PC-9 (cell line): Measurements from ENCODE around the gene LRRC8D. TPM values are rescaled to one million over a fixed set of nuclear protein-coding genes. Genes with fewer than 3 reads are reported as not detected.

Experiments used
- BruUV-seq: library from RNA; stranded (reverse); fragments of 400-500 nt; replicated peaks from 2 replicates; lab custom pipeline; 2021; lab: Mats Ljungman, UMichigan
- CTCF ChIA-PET: fragments of 300-600 bp; sonication (Branson Sonifier 250); formaldehyde crosslinking; loops from one replicate; lab custom pipeline; 2022; ENCODE audit warnings: antibody characterized with exemption; lab: Charles Lee
- POLR2A ChIA-PET: fragments of 300-600 bp; sonication (Branson Sonifier 250); formaldehyde crosslinking; loops from one replicate; lab custom pipeline; 2022; ENCODE audit warnings: antibody characterized with exemption; ENCODE audit not compliant: unreplicated experiment; lab: Charles Lee
- DNase-seq, 2 experiments: peaks; one replicate each; pipeline versions ENCODE4 v3.0.0 to v3.0.0-alpha.2; 2015 to 2022; ENCODE audit warnings: mixed read lengths in 1 of 2
- H2AFZ ChIP-seq: fragments of 200-600 bp; sonication (generic); 2 replicates; pipeline ENCODE4 v1.8.1; 2017; ENCODE audit warnings: antibody characterized with exemption
- H3F3A ChIP-seq: fragments of 200-600 bp; sonication (generic); 2 replicates; pipeline ENCODE4 v1.8.1; 2017; ENCODE audit warnings: antibody characterized with exemption, mild to moderate bottlenecking, low read depth; ENCODE audit not compliant: insufficient read depth
- H3K27ac ChIP-seq: fragments of 200-600 bp; sonication (generic); 2 replicates; pipeline ENCODE4 v1.6.1; 2016; ENCODE audit warnings: mixed run types
- H3K27me3 ChIP-seq: fragments of 200-600 bp; sonication (generic); 2 replicates; pipeline ENCODE4 v1.6.1; 2016; ENCODE audit warnings: low read depth, mixed run types; ENCODE audit not compliant: insufficient read depth
- H3K36me3 ChIP-seq: fragments of 200-600 bp; sonication (generic); 2 replicates; pipeline ENCODE4 v1.6.1; 2016; ENCODE audit warnings: low read depth, mixed run types
- H3K4me1 ChIP-seq: fragments of 200-600 bp; sonication (generic); replicated peaks from 2 replicates; pipeline ENCODE4 v1.6.1; 2016; ENCODE audit warnings: mixed run types; ENCODE audit not compliant: insufficient read depth
- H3K4me2 ChIP-seq: fragments of 200-600 bp; sonication (generic); 2 replicates; pipeline ENCODE4 v1.6.1; 2017; ENCODE audit warnings: mixed run types
- H3K4me3 ChIP-seq: fragments of 200-600 bp; sonication (generic); 2 replicates; pipeline ENCODE4 v1.6.1; 2016; ENCODE audit warnings: mixed run types
- H3K79me2 ChIP-seq: fragments of 200-600 bp; sonication (generic); 2 replicates; pipeline ENCODE4 v1.6.1; 2017; ENCODE audit warnings: low read depth, mixed run types
- H3K9me2 ChIP-seq: fragments of 200-600 bp; sonication (generic); 2 replicates; pipeline ENCODE4 v1.8.1; 2017; ENCODE audit warnings: mild to moderate bottlenecking; ENCODE audit not compliant: insufficient read depth
- H3K9me3 ChIP-seq: fragments of 200-600 bp; sonication (generic); 2 replicates; pipeline ENCODE4 v1.8.1; 2016; ENCODE audit warnings: low read depth; ENCODE audit not compliant: insufficient read depth
- H4K20me1 ChIP-seq: fragments of 200-600 bp; sonication (generic); 2 replicates; pipeline ENCODE4 v1.8.1; 2017; ENCODE audit not compliant: insufficient read depth
- EZH2 ChIP-seq: fragments of 200-600 bp; sonication (generic); IDR thresholded peaks from 2 replicates; pipeline ENCODE4 v1.8.0; 2017; ENCODE audit warnings: antibody characterized with exemption, low read depth
- intact Hi-C: fragments of 100-400 bp; cut with micrococcal nuclease; formaldehyde crosslinking; loops from one replicate; pipeline ENCODE4 v1.10.0; 2022; ENCODE audit not compliant: unreplicated experiment
- total RNA-seq: library from RNA; stranded (reverse); gene quantifications from 2 replicates; pipeline ENCODE4 v1.2.3, GENCODE V29; 2021
- TF ChIP-seq, protein P1 (sequence below): fragments of 200-600 bp; sonication (generic); conservative IDR thresholded peaks from 2 replicates; pipeline ENCODE4 v1.6.1; 2017; ENCODE audit warnings: mixed run types, antibody characterized with exemption, mild to moderate bottlenecking, moderate library complexity

The LRRC8D gene
- total RNA-seq, 1 experiment from 2014 or later, result 75.9 TPM

DNA sequence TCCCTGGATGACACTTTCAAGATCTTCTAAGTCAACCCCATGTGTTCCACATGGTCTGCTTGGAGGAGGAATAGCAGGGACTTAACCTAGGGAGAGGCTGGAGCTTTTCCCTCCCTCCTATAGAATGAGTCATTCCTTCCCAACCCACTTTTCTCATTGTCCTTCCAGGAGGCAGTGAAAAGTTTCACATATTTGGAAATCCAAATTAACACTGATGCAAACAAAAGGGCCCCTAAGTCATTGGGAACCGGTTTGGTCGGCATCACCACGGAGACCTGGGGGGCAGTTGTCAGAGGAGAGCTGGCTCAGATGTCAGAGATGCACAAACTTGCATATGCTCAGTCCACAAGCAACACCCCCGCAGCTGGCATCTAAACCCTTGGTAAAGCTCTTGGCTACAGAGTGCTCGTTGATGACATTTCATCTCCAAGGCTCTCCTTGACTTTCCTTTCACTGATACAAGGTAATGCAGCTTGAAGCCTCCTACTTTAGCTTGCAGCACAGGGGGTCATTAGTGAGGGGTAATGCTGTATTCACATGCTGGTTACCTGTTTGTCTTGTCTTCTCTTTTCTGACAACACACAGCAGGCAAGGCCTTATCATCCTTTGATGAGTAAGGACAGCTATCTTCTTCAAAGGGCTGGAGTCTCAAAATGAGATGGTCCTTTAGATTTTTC lies 12.3 kb upstream of the LRRC8D start:
- ChIA-PET POLR2A (interaction anchor here (0.5 to 1.3 kb wide), 5 partner anchors 12 to 787 kb away, joined by 3 to 7 read pairs (median 4); partner anchors contain the start of gene LRRC8D), CTCF (interaction anchor here (0.6 kb wide), 2 partner anchors 174 to 195 kb away, joined by 3 to 6 read pairs; no protein-coding TSS in a partner anchor)

DNA sequence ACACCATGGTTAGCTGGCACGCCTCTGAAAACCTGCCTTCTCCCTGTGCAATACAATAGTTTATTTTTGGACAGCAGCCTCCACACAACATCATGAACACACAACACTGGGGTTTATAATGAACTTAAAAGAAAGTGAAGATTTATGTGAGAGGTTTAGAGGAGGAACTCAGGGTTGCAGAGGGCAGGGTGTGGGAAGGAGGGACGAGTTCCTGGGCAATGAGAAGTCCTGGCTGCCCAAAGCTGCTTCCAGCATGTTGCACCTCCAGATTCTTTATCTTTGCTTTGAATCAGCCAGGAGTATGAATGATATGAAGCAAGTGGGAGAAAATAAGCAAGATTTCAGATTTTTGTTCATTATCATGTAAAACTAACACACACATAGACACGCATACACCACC lies 11.3 kb upstream of the LRRC8D start:
- Histone ChIP-seq H3K27ac (peak overlapping the region; percentile 88), H3K9me2 (no peaks in the 10 kb centered on the region), H3F3A (peaks cover 30% of the 10 kb centered on the region), H3K36me3 (no peaks in the 10 kb centered on the region), H2AFZ (no peak overlapping the region), H3K4me3 (peak overlapping the region; percentile 13; the same call in 1 of the 2 replicates), H3K4me1 (peaks cover 57% of the 10 kb centered on the region), H3K79me2 (0 out of 2 replicates have a peak, but pooled peaks cover 4% of the 10 kb centered on the region), H3K9me3 (no peaks in the 10 kb centered on the region), H3K4me2 (peak overlapping the region; percentile 69), H4K20me1 (no peaks in the 10 kb centered on the region), H3K27me3 (no peaks in the 10 kb centered on the region)
- CTCF ChIA-PET, result no interaction called here
- DNase-seq, result peak; percentile 43 to 80
- intact Hi-C loops, result loop anchor here (2.0 to 5.0 kb wide), 3 partner anchors 17 to 163 kb away; no protein-coding TSS in a partner anchor
- no peak for TF ChIP-seq EZH2
- TF ChIP-seq, protein P1, sequence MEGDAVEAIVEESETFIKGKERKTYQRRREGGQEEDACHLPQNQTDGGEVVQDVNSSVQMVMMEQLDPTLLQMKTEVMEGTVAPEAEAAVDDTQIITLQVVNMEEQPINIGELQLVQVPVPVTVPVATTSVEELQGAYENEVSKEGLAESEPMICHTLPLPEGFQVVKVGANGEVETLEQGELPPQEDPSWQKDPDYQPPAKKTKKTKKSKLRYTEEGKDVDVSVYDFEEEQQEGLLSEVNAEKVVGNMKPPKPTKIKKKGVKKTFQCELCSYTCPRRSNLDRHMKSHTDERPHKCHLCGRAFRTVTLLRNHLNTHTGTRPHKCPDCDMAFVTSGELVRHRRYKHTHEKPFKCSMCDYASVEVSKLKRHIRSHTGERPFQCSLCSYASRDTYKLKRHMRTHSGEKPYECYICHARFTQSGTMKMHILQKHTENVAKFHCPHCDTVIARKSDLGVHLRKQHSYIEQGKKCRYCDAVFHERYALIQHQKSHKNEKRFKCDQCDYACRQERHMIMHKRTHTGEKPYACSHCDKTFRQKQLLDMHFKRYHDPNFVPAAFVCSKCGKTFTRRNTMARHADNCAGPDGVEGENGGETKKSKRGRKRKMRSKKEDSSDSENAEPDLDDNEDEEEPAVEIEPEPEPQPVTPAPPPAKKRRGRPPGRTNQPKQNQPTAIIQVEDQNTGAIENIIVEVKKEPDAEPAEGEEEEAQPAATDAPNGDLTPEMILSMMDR, result no peak
- BruUV-seq, result no TSS peak
- POLR2A ChIA-PET, result interaction anchor here (0.6 kb wide), 3 partner anchors 99 to 788 kb away, joined by 3 to 7 read pairs (median 4); no protein-coding TSS in a partner anchor

More for the DNA sequence above, 12.3 kb upstream of the LRRC8D start:
- Histone ChIP-seq H3K4me2 (peak overlapping the region; percentile 69), H3K4me3 (peak overlapping the region; percentile 13; the same call in 1 of the 2 replicates), H4K20me1 (no peaks in the 10 kb centered on the region), H3K27me3 (no peaks in the 10 kb centered on the region), H3F3A (peaks cover 30% of the 10 kb centered on the region), H3K27ac (peak overlapping the region; percentile 88), H3K4me1 (peaks cover 57% of the 10 kb centered on the region), H3K9me2 (no peaks in the 10 kb centered on the region), H3K36me3 (no peaks in the 10 kb centered on the region), H3K79me2 (0 out of 2 replicates have a peak, but pooled peaks cover 4% of the 10 kb centered on the region), H2AFZ (no peak overlapping the region), H3K9me3 (no peaks in the 10 kb centered on the region)
- peak; percentile 87 to 99 for DNase-seq
- intact Hi-C loops, result loop anchor here (1.0 to 5.0 kb wide), 10 partner anchors 13 to 164 kb away; partner anchors contain the start of gene LRRC8D
- TF ChIP-seq, protein P1, result no peak
- no peak for TF ChIP-seq EZH2
- TSS peak; percentile 83 for BruUV-seq

DNA sequence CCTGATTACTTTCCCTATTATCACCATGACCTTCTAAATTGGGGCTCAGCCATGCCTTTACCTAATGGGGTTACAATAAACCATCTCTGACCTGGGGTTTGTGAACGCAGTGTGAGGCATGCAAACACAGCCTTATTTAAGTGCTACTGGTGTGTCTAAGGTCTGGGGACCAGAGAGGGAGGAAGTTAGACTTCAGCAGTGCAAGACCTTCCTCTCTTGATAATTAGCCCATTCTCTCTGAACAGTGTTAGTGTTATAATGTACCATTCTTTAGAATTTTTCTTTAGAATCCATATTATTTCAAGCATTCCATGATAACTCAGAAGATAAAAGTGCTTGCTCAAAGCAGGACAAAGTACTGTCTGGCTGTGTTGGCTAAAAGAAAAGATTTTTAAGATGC lies 10.5 kb upstream of the LRRC8D start:
- DNase-seq, result no peak
- Histone ChIP-seq H3K4me1 (peaks cover 53% of the 10 kb centered on the region), H2AFZ (no peak overlapping the region), H3K36me3 (no peaks in the 10 kb centered on the region), H3K9me2 (no peaks in the 10 kb centered on the region), H4K20me1 (no peaks in the 10 kb centered on the region), H3K27ac (peak overlapping the region; percentile 88), H3K79me2 (0 out of 2 replicates have a peak, but pooled peaks cover 4% of the 10 kb centered on the region), H3K27me3 (no peaks in the 10 kb centered on the region), H3K4me3 (peak overlapping the region; percentile 13; the same call in 1 of the 2 replicates), H3K9me3 (no peaks in the 10 kb centered on the region), H3K4me2 (peak overlapping the region; percentile 69), H3F3A (peaks cover 30% of the 10 kb centered on the region)
- no TSS peak for BruUV-seq
- intact Hi-C loops, result no loop called here
- TF ChIP-seq, protein P1, result no peak
- TF ChIP-seq EZH2, result no peak
- ChIA-PET POLR2A (no interaction called here), CTCF (no interaction called here)
